IMR-90 (cell line): ENCODE measurements around the gene RFT1. TPM values are rescaled to one million over a fixed set of nuclear protein-coding genes. Genes with fewer than 3 reads are reported as not detected.

Experiments
- ATAC-seq: fragments of 200-7000 bp; cut with Tn5 transposase; 2 replicates; pipeline ENCODE4 v1.9.1; 2020; ENCODE audit warnings: low read depth, mild to moderate bottlenecking, moderate library complexity
- BruUV-seq: library from RNA; stranded (reverse); fragments of 400-500 nt; replicated peaks from 2 replicates; lab custom pipeline; 2021; lab: Mats Ljungman, UMichigan
- CTCF ChIA-PET: fragments of 300-600 bp; formaldehyde crosslinking; extraction: SDS; loops from one replicate; lab custom pipeline; 2021; ENCODE audit warnings: antibody characterized with exemption; lab: Yijun Ruan, JAX
- POLR2A ChIA-PET: fragments of 300-600 bp; sonication (Branson Sonifier 250); formaldehyde crosslinking; loops from one replicate; lab custom pipeline; 2022; ENCODE audit warnings: antibody characterized with exemption; ENCODE audit not compliant: unreplicated experiment; lab: Charles Lee
- DNase-seq: peaks from one replicate; pipeline ENCODE4 v3.0.0; 2013
- H2AFZ ChIP-seq: replicated peaks from 2 replicates; pipeline ENCODE3; 2013; ENCODE audit warnings: low read length, mild to moderate bottlenecking; ENCODE audit not compliant: poor library complexity
- H2AK5ac ChIP-seq: 2 replicates; pipeline ENCODE4 v1.6.1; 2013; ENCODE audit warnings: low read depth, low read length, inconsistent platforms
- H2AK9ac ChIP-seq: replicated peaks from 2 replicates; pipeline ENCODE3; 2013; ENCODE audit warnings: mild to moderate bottlenecking, low read depth, low read length, moderate library complexity; ENCODE audit not compliant: poor library complexity
- H2BK120ac ChIP-seq: 2 replicates; pipeline ENCODE4 v1.6.1; 2013; ENCODE audit warnings: low read depth, low read length, inconsistent platforms
- H2BK15ac ChIP-seq: 3 replicates; pipeline ENCODE4 v1.6.1; 2013; ENCODE audit warnings: low read depth, low read length, inconsistent platforms
- H2BK20ac ChIP-seq: 2 replicates; pipeline ENCODE4 v1.6.1; 2013; ENCODE audit warnings: low read depth, mild to moderate bottlenecking, inconsistent platforms, low read length, moderate library complexity
- H2BK5ac ChIP-seq: 2 replicates; pipeline ENCODE4 v1.6.1; 2013; ENCODE audit warnings: mild to moderate bottlenecking, low read depth, low read length, inconsistent platforms; ENCODE audit not compliant: poor library complexity, severe bottlenecking
- H3K14ac ChIP-seq: replicated peaks from 2 replicates; pipeline ENCODE4 v1.6.1; 2013; ENCODE audit warnings: low read depth, low read length, inconsistent platforms
- H3K18ac ChIP-seq: 2 replicates; pipeline ENCODE4 v1.6.1; 2013; ENCODE audit warnings: low read depth, low read length, control low read depth
- H3K23ac ChIP-seq: 2 replicates; pipeline ENCODE4 v1.6.1; 2013; ENCODE audit warnings: low read depth, low read length, inconsistent platforms
- H3K27ac ChIP-seq: 2 replicates; pipeline ENCODE4 v1.5.1; 2013; ENCODE audit warnings: mild to moderate bottlenecking, control low read depth, low read length; ENCODE audit not compliant: insufficient read depth
- H3K27me3 ChIP-seq: 2 replicates; pipeline ENCODE4 v1.6.1; 2013; ENCODE audit warnings: low read length; ENCODE audit not compliant: control insufficient read depth, insufficient read depth
- H3K36me3 ChIP-seq: 2 replicates; pipeline ENCODE4 v1.6.1; 2013; ENCODE audit warnings: low read length, mixed read lengths; ENCODE audit not compliant: control insufficient read depth, insufficient read depth
- H3K4ac ChIP-seq: 2 replicates; pipeline ENCODE4 v1.6.1; 2013; ENCODE audit warnings: low read depth, low read length, inconsistent platforms
- H3K4me1 ChIP-seq: 2 replicates; pipeline ENCODE4 v1.6.1; 2013; ENCODE audit warnings: low read length, mixed read lengths; ENCODE audit not compliant: control insufficient read depth, insufficient read depth
- H3K4me2 ChIP-seq: 2 replicates; pipeline ENCODE4 v1.6.1; 2013; ENCODE audit warnings: low read depth, mild to moderate bottlenecking, control low read depth, low read length, moderate library complexity
- H3K4me3 ChIP-seq: 2 replicates; pipeline ENCODE4 v1.5.1; 2013; ENCODE audit warnings: low read depth, mild to moderate bottlenecking, control low read depth, low read length, moderate library complexity; ENCODE audit not compliant: insufficient read depth
- H3K56ac ChIP-seq: 2 replicates; pipeline ENCODE4 v1.6.1; 2013; ENCODE audit warnings: low read length, inconsistent platforms; ENCODE audit not compliant: insufficient read depth; ENCODE audit errors: extremely low read depth
- H3K79me1 ChIP-seq, 2 experiments: 2 replicates each; pipeline ENCODE4 v1.6.1; 2013; ENCODE audit warnings: low read length in 2 of 2, inconsistent platforms in 1 of 2, low read depth in 1 of 2
- H3K9ac ChIP-seq: 2 replicates; pipeline ENCODE4 v1.6.1; 2013; ENCODE audit warnings: low read depth, low read length, control low read depth
- H3K9me1 ChIP-seq: 2 replicates; pipeline ENCODE4 v1.6.1; 2013; ENCODE audit warnings: low read length, inconsistent platforms; ENCODE audit not compliant: insufficient read depth
- H3K9me3 ChIP-seq: 2 replicates; pipeline ENCODE4 v1.6.1; 2013; ENCODE audit warnings: low read length; ENCODE audit not compliant: control insufficient read depth, insufficient read depth
- H4K20me1 ChIP-seq: 2 replicates; pipeline ENCODE4 v1.6.1; 2013; ENCODE audit warnings: low read length, inconsistent platforms; ENCODE audit not compliant: insufficient read depth
- H4K5ac ChIP-seq: 2 replicates; pipeline ENCODE4 v1.6.1; 2013; ENCODE audit warnings: mild to moderate bottlenecking, low read depth, low read length, control low read depth
- H4K8ac ChIP-seq, 2 experiments: 2 replicates each; pipeline ENCODE4 v1.6.1; 2013; ENCODE audit warnings: low read depth in 2 of 2, low read length in 2 of 2, control low read depth in 1 of 2, inconsistent platforms in 1 of 2
- H4K91ac ChIP-seq: 2 replicates; pipeline ENCODE4 v1.6.1; 2013; ENCODE audit warnings: low read depth, low read length, inconsistent platforms; ENCODE audit not compliant: insufficient read depth
- BHLHE40 ChIP-seq: fragments of 150-350 bp; IDR thresholded peaks from 2 replicates; pipeline ENCODE4 v1.6.1; 2016; ENCODE audit warnings: mild to moderate bottlenecking, low read depth, low read length
- CTCF ChIP-seq: conservative IDR thresholded peaks from 2 replicates; pipeline ENCODE4 v1.5.1; 2012; ENCODE audit warnings: mild to moderate bottlenecking, low read depth, low read length, improper control_type of control experiment
- ELK1 ChIP-seq: fragments of 150-350 bp; IDR thresholded peaks from 2 replicates; pipeline ENCODE4 v1.6.1; 2016; ENCODE audit warnings: low read depth, mild to moderate bottlenecking, low read length, moderate library complexity, borderline replicate concordance
- MAFK ChIP-seq: IDR thresholded peaks from 2 replicates; pipeline ENCODE4 v1.6.1; 2012; ENCODE audit warnings: low read depth, low read length, improper control_type of control experiment
- MAZ ChIP-seq: IDR thresholded peaks from 2 replicates; pipeline ENCODE4 v1.6.1; 2012; ENCODE audit warnings: low read depth, mild to moderate bottlenecking, low read length, improper control_type of control experiment, moderate library complexity, borderline replicate concordance
- MXI1 ChIP-seq: IDR thresholded peaks from 2 replicates; pipeline ENCODE4 v1.6.1; 2012; ENCODE audit warnings: low read depth, mild to moderate bottlenecking, low read length, moderate library complexity, borderline replicate concordance
- POLR2A ChIP-seq: IDR thresholded peaks from 2 replicates; pipeline ENCODE4 v1.6.1; 2012; ENCODE audit warnings: mild to moderate bottlenecking, low read depth, low read length
- RAD21 ChIP-seq: IDR thresholded peaks from 2 replicates; pipeline ENCODE4 v1.6.1; 2012; ENCODE audit warnings: low read length, improper control_type of control experiment
- WGBS, 2 experiments: methylation state at CpG; one replicate each; pipeline versions ENCODE4 v1.1.5 to v1.1.7; 2013; ENCODE audit warnings: missing lambda C conversion rate in 2 of 2; ENCODE audit not compliant: insufficient read length in 1 of 2; ENCODE audit errors: extremely low coverage in 2 of 2; 5-methylcytosine and 5-hydroxymethylcytosine counted together
- dilution Hi-C: fragments of 300-500 bp; cut with HindIII; formaldehyde crosslinking; loops from one replicate; pipeline ENCODE4 v1.14.3; 2018; ENCODE audit warnings: low sequenced_read_pairs; ENCODE audit not compliant: unreplicated experiment
- in situ Hi-C: fragments of 300-500 bp; cut with MboI; formaldehyde crosslinking; loops from 3 replicates; pipeline ENCODE4 v1.14.3; 2019; ENCODE audit warnings: low sequenced_read_pairs, inconsistent platforms, mixed read lengths
- intact Hi-C: fragments of 100-400 bp; cut with micrococcal nuclease; formaldehyde crosslinking; loops from 2 replicates; pipeline ENCODE4 v1.10.0; 2022
- polyA plus RNA-seq, 3 experiments: library from polyadenylated mRNA; depleted of rRNA; stranded (reverse); fragments of >200 nt; gene quantifications; 2 replicates each; pipeline ENCODE4 v1.2.3, GENCODE V29; 2012; ENCODE audit warnings: low replicate concordance in 1 of 3
- total RNA-seq: library from RNA; depleted of rRNA; stranded (reverse); fragments of >200 nt; gene quantifications from 2 replicates; pipeline ENCODE4 v1.2.3, GENCODE V29; 2012

RFT1 gene
- total and polyA plus RNA-seq, 2 of the 4 experiments (the other 2 are of a cell fraction): 14.5 to 23.5 TPM

- H2AK9ac ChIP-seq: no peak overlapping the region
- TF ChIP-seq ELK1 (no peak), POLR2A (no peak), CTCF (no peak), MAFK (no peak), MXI1 (no peak), RAD21 (no peak), BHLHE40 (no peak), MAZ (no peak)
- dilution Hi-C loops (no loop called here), in situ Hi-C loops (no loop called here), intact Hi-C loops (no loop called here)
- H3K9ac ChIP-seq: no peak overlapping the region
- H3K79me1 ChIP-seq: peaks cover 4 to 7% of the 10 kb centered on the region in 2 experiments; a peak in 2 of 4 replicates
- POLR2A ChIA-PET: no interaction called here
- H3K27me3 ChIP-seq: no peaks in the 10 kb centered on the region
- no peak overlapping the region for H3K4ac ChIP-seq
- ATAC-seq (no peak), DNase-seq (no peak)
- CTCF ChIA-PET: interaction anchor here (0.6 kb wide), 1 partner anchor 204 kb away, joined by 3 read pairs; the partner anchor contains the start of gene MUSTN1
- 100% methylated on average over 1 of the region's 5 CpGs; no CpG with 5 or more reads in 1 of the 2 experiments for WGBS, 2 experiments
- H2BK20ac ChIP-seq: no peak overlapping the region
- no peaks in the 10 kb centered on the region for H3K9me3 ChIP-seq
- H3K4me3 ChIP-seq: no peak overlapping the region
- H2BK15ac ChIP-seq: no peak overlapping the region
- BruUV-seq: no TSS peak
- no peak overlapping the region for H3K4me2 ChIP-seq
- peak overlapping the region; percentile 23 for H2AFZ ChIP-seq
- no peak overlapping the region for H4K5ac ChIP-seq
- H3K36me3 ChIP-seq: no peaks in the 10 kb centered on the region
- H3K14ac ChIP-seq: no peak overlapping the region
- no peaks in the 10 kb centered on the region; the same call in 1 of the 2 replicates for H4K20me1 ChIP-seq
- H3K18ac ChIP-seq: no peak overlapping the region
- H2BK5ac ChIP-seq: no peak overlapping the region
- H3K4me1 ChIP-seq: no peaks in the 10 kb centered on the region
- no peak overlapping the region for H4K91ac ChIP-seq
- no peak overlapping the region for H3K56ac ChIP-seq
- H3K27ac ChIP-seq: no peak overlapping the region
- no peak overlapping the region for H2BK120ac ChIP-seq
- H3K9me1 ChIP-seq: no peaks in the 10 kb centered on the region
- no peak overlapping the region for H3K23ac ChIP-seq
- H2AK5ac ChIP-seq: no peak overlapping the region
- no peak overlapping the region for H4K8ac ChIP-seq
Measured at GRCh38 chr3:53038679-53039375, 91.4 kb downstream of the RFT1 start.
